Muscle layer of duodenum (tissue), 2 donors: ENCODE data around the gene FKBP9.
A peak's percentile ranks its signal among the peaks of the same experiment; 100 is the strongest.

ENCODE experiments used
- H3K27ac ChIP-seq: one replicate; pipeline ENCODE4 v1.7.0; 2013; ENCODE audit warnings: mild to moderate bottlenecking, low read length
- H3K27me3 ChIP-seq: one replicate; pipeline ENCODE4 v1.7.0; 2013; ENCODE audit warnings: low read depth, mild to moderate bottlenecking, control low read depth, low read length
- H3K36me3 ChIP-seq, 2 donors: one replicate each; pipeline ENCODE4 v1.7.0; 2013; ENCODE audit warnings: low read length in 2 of 2, control low read depth in 1 of 2, mild to moderate bottlenecking in 1 of 2; ENCODE audit not compliant: insufficient read depth in 2 of 2, control insufficient read depth in 1 of 2
- H3K4me1 ChIP-seq, 2 donors: one replicate each; pipeline ENCODE4 v1.7.0; 2013; ENCODE audit warnings: low read length in 2 of 2, mild to moderate bottlenecking in 2 of 2, control low read depth in 1 of 2, moderate library complexity in 1 of 2; ENCODE audit not compliant: insufficient read depth in 2 of 2, control insufficient read depth in 1 of 2
- H3K4me3 ChIP-seq, 2 donors: one replicate each; pipeline ENCODE4 v1.7.0; 2013; ENCODE audit warnings: low read length in 2 of 2, low read depth in 1 of 2, mild to moderate bottlenecking in 1 of 2
- H3K9me3 ChIP-seq, 2 donors: one replicate each; pipeline ENCODE4 v1.7.0; 2013; ENCODE audit warnings: low read length in 2 of 2, control low read depth in 1 of 2, mild to moderate bottlenecking in 1 of 2; ENCODE audit not compliant: control insufficient read depth in 1 of 2
- donor health status: healthy.

FKBP9 gene

GRCh38 chr7:33048257-33048656, 91.0 kb downstream of the FKBP9 start:
- Histone ChIP-seq H3K4me1 (peaks cover 11 to 23% of the 10 kb centered on the region in 2 donors), H3K27ac (no peak overlapping the region), H3K4me3 (no peak overlapping the region), H3K9me3 (no peaks in the 10 kb centered on the region), H3K36me3 (no peaks in the 10 kb centered on the region), H3K27me3 (no peaks in the 10 kb centered on the region)

GRCh38 chr7:33048704-33049103, 91.5 kb downstream of the FKBP9 start:
- no peaks in the 10 kb centered on the region for H3K9me3 ChIP-seq
- peaks cover 8 to 23% of the 10 kb centered on the region in 2 donors for H3K4me1 ChIP-seq
- H3K27ac ChIP-seq: no peak overlapping the region
- H3K4me3 ChIP-seq: no peak overlapping the region
- no peaks in the 10 kb centered on the region for H3K36me3 ChIP-seq
- no peaks in the 10 kb centered on the region for H3K27me3 ChIP-seq

- Histone ChIP-seq H3K36me3 (no peaks in the 10 kb centered on the region), H3K9me3 (no peaks in the 10 kb centered on the region), H3K27ac (peak overlapping the region; percentile 52), H3K4me3 (peak overlapping the region in 1 of 2 donors; percentile 16), H3K4me1 (peaks cover 6 to 14% of the 10 kb centered on the region in 2 donors), H3K27me3 (no peaks in the 10 kb centered on the region)
Observed at GRCh38 chr7:33050535-33051318, 93.5 kb downstream of the FKBP9 start.

GRCh38 chr7:33053721-33054120, 96.5 kb downstream of the FKBP9 start:
- Histone ChIP-seq H3K9me3 (no peaks in the 10 kb centered on the region), H3K36me3 (no peaks in the 10 kb centered on the region), H3K4me3 (no peak overlapping the region), H3K27me3 (no peaks in the 10 kb centered on the region), H3K4me1 (peaks cover under 1 to 15% of the 10 kb centered on the region in 2 donors), H3K27ac (no peak overlapping the region)

- Histone ChIP-seq H3K9me3 (no peaks in the 10 kb centered on the region), H3K4me1 (peaks cover 0 to 17% of the 10 kb centered on the region in 2 donors), H3K27ac (no peak overlapping the region)
Observed at GRCh38 chr7:33054261-33054964, 97.2 kb downstream of the FKBP9 start.

GRCh38 chr7:33055158-33055557, 97.9 kb downstream of the FKBP9 start:
- H3K27ac ChIP-seq: no peak overlapping the region
- no peaks in the 10 kb centered on the region for H3K36me3 ChIP-seq
- peaks cover 0 to 20% of the 10 kb centered on the region in 2 donors for H3K4me1 ChIP-seq
- no peaks in the 10 kb centered on the region for H3K27me3 ChIP-seq
- H3K9me3 ChIP-seq: no peaks in the 10 kb centered on the region
- no peak overlapping the region for H3K4me3 ChIP-seq

More at GRCh38 chr7:33054261-33054964, 97.2 kb downstream of the FKBP9 start:
- Histone ChIP-seq H3K27me3 (no peaks in the 10 kb centered on the region), H3K36me3 (no peaks in the 10 kb centered on the region), H3K4me3 (no peak overlapping the region)
